Karpas-422 (cell line): ENCODE results near the gene SLC16A7. TPM values are rescaled to one million over a fixed set of nuclear protein-coding genes. Genes with fewer than 3 reads are reported as not detected.

Source experiments
- DNase-seq: peaks from one replicate; pipeline ENCODE4 v3.0.0-alpha.2; 2015
- H2AFZ ChIP-seq: fragments of 200-600 bp; sonication (generic); 2 replicates; pipeline ENCODE4 v1.6.1; 2014; ENCODE audit warnings: antibody characterized with exemption, low read length, mixed read lengths
- H3K27ac ChIP-seq: fragments of 200-600 bp; sonication (generic); 2 replicates; pipeline ENCODE4 v1.5.1; 2014; ENCODE audit warnings: mild to moderate bottlenecking, low read length, moderate library complexity
- H3K27me3 ChIP-seq: fragments of 200-600 bp; sonication (generic); 2 replicates; pipeline ENCODE4 v1.6.1; 2014; ENCODE audit warnings: low read length, mixed read lengths
- H3K36me3 ChIP-seq: fragments of 200-600 bp; sonication (generic); 2 replicates; pipeline ENCODE4 v1.6.1; 2014; ENCODE audit warnings: low read length, mixed read lengths; ENCODE audit not compliant: insufficient read depth
- H3K4me1 ChIP-seq: fragments of 200-600 bp; sonication (generic); 2 replicates; pipeline ENCODE4 v1.6.1; 2014; ENCODE audit warnings: mild to moderate bottlenecking, low read length, mixed read lengths
- H3K4me2 ChIP-seq: fragments of 200-600 bp; sonication (generic); 2 replicates; pipeline ENCODE4 v1.6.1; 2014; ENCODE audit warnings: low read length, low read depth, mild to moderate bottlenecking; ENCODE audit not compliant: poor library complexity, severe bottlenecking
- H3K4me3 ChIP-seq: fragments of 200-600 bp; sonication (generic); 2 replicates; pipeline ENCODE4 v1.5.1; 2014; ENCODE audit warnings: mild to moderate bottlenecking, antibody characterized with exemption, low read length, mixed read lengths
- H3K79me2 ChIP-seq: fragments of 200-600 bp; sonication (generic); 2 replicates; pipeline ENCODE4 v1.6.1; 2014; ENCODE audit warnings: mild to moderate bottlenecking, low read length, mixed read lengths
- H3K9ac ChIP-seq: fragments of 200-600 bp; sonication (generic); 2 replicates; pipeline ENCODE4 v1.6.0; 2014; ENCODE audit warnings: low read length
- H3K9me2 ChIP-seq: fragments of 200-600 bp; sonication (generic), shearing (Covaris generic); replicated peaks from 2 replicates; pipeline ENCODE4 v1.6.0; 2014; ENCODE audit warnings: mild to moderate bottlenecking, low read length, moderate library complexity; ENCODE audit not compliant: insufficient read depth
- H3K9me3 ChIP-seq: fragments of 300-700, 200-600 bp; sonication (generic); 2 replicates; pipeline ENCODE4 v1.6.1; 2014; ENCODE audit warnings: low read length, mixed read lengths
- H4K20me1 ChIP-seq: fragments of 200-600 bp; sonication (generic); 2 replicates; pipeline ENCODE4 v1.6.1; 2014; ENCODE audit warnings: mild to moderate bottlenecking, antibody characterized with exemption, low read length, low read depth; ENCODE audit not compliant: insufficient read depth
- total RNA-seq: library from RNA; depleted of rRNA; stranded (reverse); fragments of >200 nt; shearing (Covaris generic); gene quantifications from 2 replicates; pipeline ENCODE4 v1.2.3, GENCODE V29; 2014; ENCODE audit warnings: low replicate concordance

The SLC16A7 gene
- total RNA-seq, 1 experiment from 2014 or later: 63.6 TPM

DNA sequence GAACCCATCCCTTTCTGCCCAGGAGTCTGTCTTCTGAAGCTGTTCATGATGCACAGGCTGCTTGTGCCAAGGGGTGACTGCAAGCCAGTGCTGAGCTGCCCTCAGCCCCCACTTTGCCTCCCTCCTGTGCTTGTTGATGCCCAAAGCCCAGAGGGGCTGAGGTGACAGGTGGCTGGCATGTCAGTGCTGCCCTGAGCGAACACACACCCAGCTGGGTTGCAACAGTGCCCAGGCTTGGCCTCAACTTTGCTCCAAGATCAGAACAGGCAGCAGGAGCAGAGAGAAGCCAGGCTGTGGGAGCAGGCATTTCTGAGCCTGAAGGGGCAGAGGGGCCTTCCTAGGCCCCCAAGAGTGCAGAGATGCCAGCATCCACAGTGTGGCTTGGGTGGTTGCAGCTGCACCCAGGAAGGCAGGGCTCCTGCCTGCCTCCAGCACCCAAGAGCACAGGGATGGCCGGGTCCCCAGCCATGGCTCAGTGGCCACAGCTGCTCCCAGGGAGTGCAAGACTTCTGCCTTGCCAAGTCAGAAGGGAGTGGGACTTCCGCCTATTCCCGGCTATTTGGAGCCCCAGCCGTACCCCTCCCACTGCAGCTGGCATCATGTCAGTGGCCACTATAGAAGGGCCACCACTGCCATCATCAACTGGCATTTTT is 83.1 kb downstream of the SLC16A7 start:
- no peak overlapping the region for H3K4me3 ChIP-seq
- H3K9me3 ChIP-seq: no peaks in the 10 kb centered on the region
- no peak for DNase-seq
- no peaks in the 10 kb centered on the region for H3K27me3 ChIP-seq
- H3K4me1 ChIP-seq: no peaks in the 10 kb centered on the region
- no peak overlapping the region for H3K9ac ChIP-seq
- peaks cover 82% of the 10 kb centered on the region for H3K79me2 ChIP-seq
- no peak overlapping the region for H2AFZ ChIP-seq
- no peak overlapping the region for H3K27ac ChIP-seq
- no peaks in the 10 kb centered on the region for H4K20me1 ChIP-seq
- H3K9me2 ChIP-seq: no peaks in the 10 kb centered on the region
- peaks cover 5% of the 10 kb centered on the region for H3K36me3 ChIP-seq
- H3K4me2 ChIP-seq: no peak overlapping the region

GRCh38 chr12:59689776-59690175 is 93.9 kb downstream of the SLC16A7 start:
- H3K4me2 ChIP-seq: no peak overlapping the region
- H3K4me3 ChIP-seq: no peak overlapping the region
- no peaks in the 10 kb centered on the region for H3K27me3 ChIP-seq
- no peak overlapping the region for H3K9ac ChIP-seq
- H4K20me1 ChIP-seq: no peaks in the 10 kb centered on the region
- H3K9me3 ChIP-seq: no peaks in the 10 kb centered on the region
- H3K9me2 ChIP-seq: no peaks in the 10 kb centered on the region
- no peak overlapping the region for H3K27ac ChIP-seq
- H3K4me1 ChIP-seq: no peaks in the 10 kb centered on the region
- DNase-seq: no peak
- no peaks in the 10 kb centered on the region for H3K36me3 ChIP-seq
- H2AFZ ChIP-seq: no peak overlapping the region
- peaks cover 74% of the 10 kb centered on the region for H3K79me2 ChIP-seq

DNA sequence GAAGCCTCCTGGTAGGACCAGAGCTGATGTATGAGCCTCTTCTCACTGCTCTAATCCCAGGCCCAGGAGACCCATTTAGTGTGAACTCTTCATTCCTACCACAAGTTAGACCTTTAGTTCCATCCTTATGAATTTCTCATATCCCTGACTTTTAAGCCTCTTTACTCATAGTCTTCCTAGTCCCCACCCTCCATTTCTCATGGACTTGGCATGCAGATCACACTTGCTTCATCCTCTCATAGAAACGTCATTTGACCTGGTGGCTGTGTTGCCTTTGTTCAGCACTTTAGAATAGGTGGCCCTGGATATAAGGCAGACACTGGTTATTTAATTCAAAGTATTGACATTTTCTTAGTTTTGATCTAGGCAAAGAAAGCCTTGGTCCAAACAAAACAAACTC is 99.5 kb downstream of the SLC16A7 start:
- no peak overlapping the region for H2AFZ ChIP-seq
- no peaks in the 10 kb centered on the region for H3K9me3 ChIP-seq
- H3K36me3 ChIP-seq: no peaks in the 10 kb centered on the region
- H3K9me2 ChIP-seq: no peaks in the 10 kb centered on the region
- no peak overlapping the region for H3K9ac ChIP-seq
- H3K27ac ChIP-seq: no peak overlapping the region
- DNase-seq: no peak
- no peaks in the 10 kb centered on the region for H4K20me1 ChIP-seq
- H3K4me3 ChIP-seq: no peak overlapping the region
- H3K4me1 ChIP-seq: no peaks in the 10 kb centered on the region
- H3K79me2 ChIP-seq: peaks cover 70% of the 10 kb centered on the region
- H3K4me2 ChIP-seq: no peak overlapping the region
- no peaks in the 10 kb centered on the region for H3K27me3 ChIP-seq

DNA sequence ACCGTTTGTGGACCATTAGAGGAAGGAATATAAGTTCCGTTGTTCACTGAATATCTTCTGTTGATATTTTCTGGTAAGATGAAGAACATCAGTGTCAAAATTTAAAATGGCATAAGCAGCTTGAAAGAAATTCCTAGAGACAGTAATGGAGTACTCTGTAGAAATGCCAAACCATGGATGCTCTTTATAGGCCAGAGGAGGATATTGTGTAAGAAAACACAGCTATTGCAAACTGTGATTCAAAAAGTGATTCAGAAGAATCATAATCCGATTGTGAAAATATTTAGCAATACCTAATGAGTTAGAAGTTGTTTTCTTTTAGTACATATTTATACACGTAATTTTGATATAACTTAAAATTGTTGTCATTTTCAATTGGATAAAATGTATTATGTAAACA is 102.8 kb downstream of the SLC16A7 start:
- Histone ChIP-seq H3K27ac (no peak overlapping the region), H3K4me2 (no peak overlapping the region), H3K36me3 (no peaks in the 10 kb centered on the region), H3K4me3 (no peak overlapping the region), H3K4me1 (no peaks in the 10 kb centered on the region), H3K79me2 (peaks cover 69% of the 10 kb centered on the region), H3K9me3 (no peaks in the 10 kb centered on the region), H3K27me3 (no peaks in the 10 kb centered on the region), H4K20me1 (no peaks in the 10 kb centered on the region), H2AFZ (no peak overlapping the region), H3K9me2 (no peaks in the 10 kb centered on the region), H3K9ac (no peak overlapping the region)
- no peak for DNase-seq

DNA sequence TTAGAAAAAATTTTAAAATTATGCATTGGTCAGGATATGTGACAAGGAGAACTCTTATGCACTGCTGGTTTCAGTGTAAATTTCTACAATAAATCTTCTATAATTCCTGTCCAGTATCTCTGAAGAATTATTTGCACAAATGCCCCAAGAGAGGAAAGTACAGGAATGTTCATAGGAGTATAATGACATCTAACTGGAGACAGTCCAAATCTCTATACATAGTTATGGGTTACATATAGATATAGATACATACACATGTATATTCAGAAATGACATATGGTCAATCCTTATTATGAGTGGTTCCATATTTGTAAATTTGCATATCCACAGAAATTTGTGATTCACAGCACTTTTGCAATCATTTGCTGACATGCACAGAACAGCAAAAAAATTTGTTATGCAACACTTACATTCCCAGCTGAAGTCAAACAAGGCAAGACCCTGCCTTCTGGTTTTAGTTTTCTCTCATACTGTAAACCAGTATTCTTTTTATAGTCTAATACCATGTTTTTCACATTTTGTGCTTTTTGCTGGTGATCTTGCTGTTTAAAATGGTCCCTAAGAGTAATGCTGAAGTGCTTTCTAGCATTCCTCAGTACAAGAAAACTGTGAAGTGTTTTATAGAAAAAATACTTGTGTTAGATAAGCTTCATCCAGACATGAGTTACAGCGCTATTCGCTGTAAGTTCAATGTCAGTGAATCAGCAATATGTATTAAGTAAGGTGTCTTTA is 103.8 kb downstream of the SLC16A7 start:
- H3K27me3 ChIP-seq: no peaks in the 10 kb centered on the region
- H4K20me1 ChIP-seq: no peaks in the 10 kb centered on the region
- H3K4me3 ChIP-seq: no peak overlapping the region
- no peak overlapping the region for H3K9ac ChIP-seq
- H3K79me2 ChIP-seq: peaks cover 60% of the 10 kb centered on the region
- H2AFZ ChIP-seq: no peak overlapping the region
- no peaks in the 10 kb centered on the region for H3K4me1 ChIP-seq
- no peaks in the 10 kb centered on the region for H3K9me3 ChIP-seq
- H3K36me3 ChIP-seq: no peaks in the 10 kb centered on the region; the same call in 1 of the 2 replicates
- no peak overlapping the region for H3K4me2 ChIP-seq
- DNase-seq: no peak
- H3K9me2 ChIP-seq: no peaks in the 10 kb centered on the region
- H3K27ac ChIP-seq: no peak overlapping the region

DNA sequence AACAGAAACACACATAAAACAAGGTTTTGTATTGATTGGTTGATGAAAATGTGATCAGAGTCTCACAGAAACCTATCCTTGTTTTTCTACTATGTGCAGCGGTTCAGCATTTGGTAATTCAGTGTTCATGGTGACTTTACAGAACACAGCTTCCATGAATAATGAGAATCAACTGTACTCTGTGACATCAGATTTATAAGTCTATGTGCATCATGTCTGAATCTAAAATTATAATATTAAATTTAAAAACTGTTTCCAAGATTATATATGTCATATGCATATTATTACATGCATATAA is 104.3 kb downstream of the SLC16A7 start:
- Histone ChIP-seq H3K27me3 (no peaks in the 10 kb centered on the region), H3K4me1 (no peaks in the 10 kb centered on the region), H4K20me1 (no peaks in the 10 kb centered on the region), H3K79me2 (peaks cover 63% of the 10 kb centered on the region), H3K9ac (no peak overlapping the region), H3K27ac (no peak overlapping the region), H3K9me3 (no peaks in the 10 kb centered on the region), H3K36me3 (no peaks in the 10 kb centered on the region; the same call in 1 of the 2 replicates), H3K4me2 (no peak overlapping the region), H3K9me2 (no peaks in the 10 kb centered on the region), H2AFZ (no peak overlapping the region), H3K4me3 (no peak overlapping the region)
- no peak for DNase-seq

- H2AFZ ChIP-seq: no peak overlapping the region
- DNase-seq: no peak
These were observed 112.2 kb downstream of the SLC16A7 start for GRCh38 chr12:59708064-59708463.

DNA sequence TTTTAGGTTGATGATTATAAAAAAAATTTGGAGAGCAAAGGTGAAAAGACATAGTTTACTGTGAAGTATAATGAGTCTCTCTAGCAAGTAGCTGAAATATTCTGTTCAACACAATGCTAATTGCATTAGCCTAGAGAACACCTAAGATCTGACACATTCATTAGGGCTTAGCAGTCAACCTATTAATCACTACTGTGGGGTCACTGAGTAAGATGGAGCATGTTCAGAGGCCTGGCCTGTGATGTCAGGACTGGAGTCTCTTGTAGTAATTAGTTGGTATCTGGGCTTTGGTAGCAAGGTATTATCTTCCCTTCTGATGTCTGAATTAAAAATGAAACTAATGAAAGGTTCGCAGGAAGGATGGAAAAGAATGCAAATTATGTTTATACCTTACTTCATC is 112.7 kb downstream of the SLC16A7 start:
- Histone ChIP-seq H3K9ac (no peak overlapping the region), H4K20me1 (no peaks in the 10 kb centered on the region), H3K4me2 (no peak overlapping the region), H3K36me3 (no peaks in the 10 kb centered on the region; the same call in 1 of the 2 replicates), H3K27ac (no peak overlapping the region), H3K9me2 (no peaks in the 10 kb centered on the region), H3K27me3 (no peaks in the 10 kb centered on the region), H3K9me3 (no peaks in the 10 kb centered on the region), H3K4me1 (no peaks in the 10 kb centered on the region), H3K4me3 (no peak overlapping the region), H3K79me2 (peaks cover 44% of the 10 kb centered on the region), H2AFZ (no peak overlapping the region)
- DNase-seq: no peak

More at GRCh38 chr12:59708064-59708463, 112.2 kb downstream of the SLC16A7 start:
- Histone ChIP-seq H3K27ac (no peak overlapping the region), H3K4me3 (no peak overlapping the region), H4K20me1 (no peaks in the 10 kb centered on the region), H3K9ac (no peak overlapping the region), H3K4me2 (no peak overlapping the region), H3K9me2 (no peaks in the 10 kb centered on the region), H3K9me3 (no peaks in the 10 kb centered on the region), H3K4me1 (no peaks in the 10 kb centered on the region), H3K27me3 (no peaks in the 10 kb centered on the region), H3K79me2 (peaks cover 42% of the 10 kb centered on the region), H3K36me3 (no peaks in the 10 kb centered on the region; the same call in 1 of the 2 replicates)
